ENCODE data around the gene GAK. TPM values are rescaled to one million over a fixed set of nuclear protein-coding genes. Genes with fewer than 3 reads are reported as not detected.

The GAK gene
- total RNA-seq, 1 donor from 2014 or later: 147 TPM

DNA sequence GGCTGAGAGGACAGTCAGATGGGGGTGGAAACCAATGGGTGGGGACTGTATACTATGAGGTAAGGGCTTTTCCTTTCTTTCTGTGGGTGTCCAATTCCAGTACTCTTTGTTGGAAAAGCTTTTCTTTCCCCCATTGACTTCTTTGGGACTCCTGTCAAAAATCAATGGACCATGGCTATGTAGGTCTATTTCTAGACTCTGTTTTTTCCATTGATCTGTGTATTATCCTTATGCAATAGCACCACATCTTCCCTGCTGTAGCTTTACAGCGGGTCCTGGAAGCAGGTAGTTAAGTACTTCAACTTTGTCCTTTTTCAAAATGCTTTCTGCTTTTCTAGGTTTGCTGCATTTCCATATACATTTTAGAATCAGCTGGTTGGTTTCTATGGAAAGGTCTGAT, 94.3 kb downstream of the GAK start:
- Mint-ChIP-seq H3K4me3 (no peak overlapping the region), H3K36me3 (ENCODE audit: low read depth) (peaks cover 10% of the 10 kb centered on the region), H3K27ac (no peak overlapping the region), H3K27me3 (no peaks in the 10 kb centered on the region), H3K9me3 (peaks cover 20% of the 10 kb centered on the region), H3K4me1 (peaks cover 5% of the 10 kb centered on the region)
- no peak for DNase-seq
- intact Hi-C loops (cut with micrococcal nuclease): no loop called here

DNA sequence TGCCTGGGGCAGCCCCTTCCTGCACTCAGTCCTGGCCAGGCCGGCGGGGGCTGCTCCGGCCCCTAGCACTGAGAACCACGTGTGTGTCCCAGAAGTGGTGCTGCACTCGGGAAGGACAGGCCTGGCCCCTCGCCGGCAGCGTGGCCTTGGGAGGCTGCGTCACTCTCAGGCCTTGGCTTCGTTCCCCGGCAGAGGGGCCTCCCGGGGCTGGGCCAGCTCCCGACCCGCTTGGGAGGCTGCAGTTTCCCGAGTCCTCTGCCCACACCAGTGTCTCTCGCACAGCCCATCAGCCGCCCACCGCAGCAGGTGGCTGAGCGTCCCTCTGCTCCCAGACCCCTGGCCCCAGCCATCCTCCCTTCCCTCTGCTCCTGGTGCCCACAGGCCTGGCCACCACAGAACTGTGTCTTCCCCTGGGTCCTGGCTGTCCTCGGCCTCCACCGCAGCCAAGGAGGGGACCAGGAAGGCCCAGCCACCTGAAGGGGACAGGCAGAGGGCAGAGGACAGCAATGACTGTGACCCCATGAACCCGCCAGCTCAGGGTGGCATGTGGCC, 95.3 kb downstream of the GAK start:
- no peaks in the 10 kb centered on the region for H3K27me3 Mint-ChIP-seq
- H3K27ac Mint-ChIP-seq: no peak overlapping the region
- DNase-seq: no peak
- H3K36me3 Mint-ChIP-seq (ENCODE audit: low read depth): peaks cover 5% of the 10 kb centered on the region
- H3K9me3 Mint-ChIP-seq: peaks cover 16% of the 10 kb centered on the region
- peaks cover 5% of the 10 kb centered on the region for H3K4me1 Mint-ChIP-seq
- intact Hi-C loops (cut with micrococcal nuclease): no loop called here
- no peak overlapping the region for H3K4me3 Mint-ChIP-seq

DNA sequence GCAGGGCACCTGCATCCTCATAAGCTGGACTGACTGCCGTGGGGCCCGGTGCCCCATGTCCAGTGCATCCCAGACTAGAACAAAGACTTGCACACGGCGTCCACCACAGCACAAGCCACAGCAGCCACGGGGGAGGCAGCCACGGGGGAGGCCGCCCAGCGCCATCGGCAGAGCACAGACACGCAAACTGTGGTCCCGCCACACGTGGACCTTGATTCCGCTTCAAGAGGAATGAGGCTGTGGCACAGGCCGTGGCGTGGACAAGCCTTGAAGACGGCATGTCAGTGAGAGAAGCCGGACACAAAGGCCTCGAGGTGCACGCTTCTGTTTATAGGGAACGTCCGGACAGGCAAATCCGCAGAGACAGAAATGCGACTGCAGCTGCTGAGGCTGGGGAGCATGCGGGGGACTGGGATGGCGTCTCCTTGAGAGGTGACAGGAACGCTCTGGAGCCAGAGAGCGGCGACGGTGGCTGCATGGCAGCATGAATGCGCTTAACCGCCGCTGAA, 96.1 kb downstream of the GAK start:
- intact Hi-C loops (cut with micrococcal nuclease): no loop called here
- peaks cover 3% of the 10 kb centered on the region for H3K36me3 Mint-ChIP-seq (ENCODE audit: low read depth)
- H3K27ac Mint-ChIP-seq: no peak overlapping the region
- no peaks in the 10 kb centered on the region for H3K27me3 Mint-ChIP-seq
- peaks cover 5% of the 10 kb centered on the region for H3K4me1 Mint-ChIP-seq
- no peak overlapping the region for H3K4me3 Mint-ChIP-seq
- no peak for DNase-seq
- H3K9me3 Mint-ChIP-seq: peaks cover 16% of the 10 kb centered on the region

DNA sequence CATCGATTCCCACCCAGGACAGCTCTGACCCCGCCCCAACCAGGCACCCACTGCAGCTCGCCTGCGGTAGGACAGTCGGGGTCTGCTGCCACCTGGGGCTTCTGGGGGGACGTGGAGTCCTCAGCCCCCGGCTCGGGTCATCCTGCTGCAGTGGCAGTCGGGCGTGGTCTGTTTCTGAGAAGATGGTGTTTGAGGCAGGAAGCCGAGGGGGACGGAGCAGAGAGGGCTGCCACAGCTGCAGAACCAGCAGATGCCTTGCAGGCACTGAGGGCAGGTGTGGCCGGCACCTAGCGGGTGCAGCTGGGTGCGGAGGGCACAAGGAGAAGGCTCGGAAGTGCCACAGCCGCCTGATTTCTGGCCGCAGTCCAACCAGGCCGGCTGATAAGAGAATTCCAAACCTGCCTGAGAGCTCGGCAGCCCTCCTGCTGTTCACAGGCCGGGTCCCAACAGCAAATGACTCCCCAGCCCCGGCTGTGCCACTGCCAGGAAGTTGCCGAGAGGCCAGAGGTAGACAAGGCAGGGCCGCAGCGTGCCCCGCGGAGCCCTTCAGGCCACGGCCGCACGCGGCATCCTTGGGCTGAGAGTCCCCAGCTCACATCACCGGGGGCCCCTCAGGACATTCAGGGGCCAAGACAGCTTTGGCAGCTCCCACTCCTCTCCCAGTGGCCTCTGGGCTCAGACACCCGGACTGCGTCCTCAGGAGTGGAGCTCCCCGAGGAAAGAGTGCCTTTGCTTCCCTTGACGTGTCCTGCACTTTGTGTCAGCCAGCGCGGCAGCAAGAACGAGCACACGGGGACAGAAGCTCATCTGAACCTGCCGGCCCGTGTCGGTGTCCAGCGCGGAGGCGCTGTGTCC, 96.7 kb downstream of the GAK start:
- Mint-ChIP-seq H3K27me3 (no peaks in the 10 kb centered on the region), H3K9me3 (peaks cover 16% of the 10 kb centered on the region), H3K4me3 (no peak overlapping the region), H3K36me3 (ENCODE audit: low read depth) (peaks cover 3% of the 10 kb centered on the region), H3K27ac (no peak overlapping the region), H3K4me1 (peaks cover 5% of the 10 kb centered on the region)
- DNase-seq: no peak
- intact Hi-C loops (cut with micrococcal nuclease): no loop called here

GRCh38 chr4:834368-835147, 97.6 kb downstream of the GAK start:
- intact Hi-C loops (cut with micrococcal nuclease): no loop called here
- no peaks in the 10 kb centered on the region for H3K27me3 Mint-ChIP-seq

DNA sequence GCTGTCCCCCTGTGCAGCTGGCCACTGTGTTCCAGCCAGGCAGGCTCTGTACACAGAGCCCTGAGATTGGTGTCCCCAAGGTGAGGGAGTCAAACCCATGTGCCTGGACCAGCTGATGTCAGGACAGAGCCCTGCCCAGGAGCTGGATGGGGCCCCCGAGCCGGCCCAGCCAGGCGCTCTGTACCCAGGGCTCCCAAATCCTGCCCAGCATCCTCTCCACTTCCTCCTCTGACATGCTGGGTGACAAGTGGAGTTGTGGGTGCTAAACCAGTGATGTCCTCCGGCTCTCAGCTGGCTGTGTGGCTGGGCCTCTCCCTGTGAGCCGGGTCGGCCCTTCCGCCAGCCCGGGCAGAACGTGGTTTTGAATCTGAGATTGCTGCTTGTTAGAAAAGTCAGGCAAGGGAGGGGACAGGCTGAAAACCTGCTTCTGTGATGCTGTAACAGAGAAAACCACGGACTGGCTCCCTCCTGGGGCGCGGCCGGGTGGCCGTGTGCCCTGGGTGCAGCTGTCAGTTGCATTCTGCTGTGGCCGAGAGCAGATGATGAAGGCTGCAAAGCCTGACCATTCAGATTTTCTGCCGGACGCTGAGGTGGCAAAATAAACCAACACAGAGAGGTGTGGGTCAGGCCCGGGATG, 98.3 kb downstream of the GAK start:
- Mint-ChIP-seq H3K4me3 (no peak overlapping the region), H3K27ac (no peak overlapping the region), H3K4me1 (peaks cover 3% of the 10 kb centered on the region), H3K36me3 (ENCODE audit: low read depth) (peaks cover 2% of the 10 kb centered on the region), H3K9me3 (peaks cover 6% of the 10 kb centered on the region), H3K27me3 (peaks cover under 1% of the 10 kb centered on the region)
- DNase-seq: no peak
- intact Hi-C loops (cut with micrococcal nuclease): no loop called here

More at GRCh38 chr4:834368-835147, 97.6 kb downstream of the GAK start:
- Mint-ChIP-seq H3K36me3 (ENCODE audit: low read depth) (peaks cover 2% of the 10 kb centered on the region), H3K9me3 (peaks cover 9% of the 10 kb centered on the region), H3K4me3 (no peak overlapping the region), H3K27ac (no peak overlapping the region), H3K4me1 (peaks cover 3% of the 10 kb centered on the region)
- no peak for DNase-seq

DNA sequence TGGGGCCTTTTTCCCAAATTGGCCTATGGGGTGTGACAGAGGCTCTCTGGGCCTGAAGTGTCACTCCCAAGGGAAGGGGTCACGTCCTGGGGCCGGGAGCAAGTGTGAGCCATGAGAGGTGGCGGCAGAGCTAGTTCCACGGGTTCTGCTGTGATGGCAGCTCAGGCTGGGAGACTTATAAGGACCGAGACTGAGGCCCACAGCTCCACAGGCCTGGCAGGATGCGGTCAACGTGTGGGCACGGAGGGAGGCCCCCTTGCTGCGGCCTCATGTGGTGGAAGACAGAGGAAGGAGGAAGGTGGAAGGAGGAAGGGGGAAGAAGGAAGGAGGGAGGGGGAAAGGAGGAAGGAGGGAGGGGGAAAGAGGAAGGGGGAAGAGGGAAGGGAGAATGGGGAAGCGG, 99.0 kb downstream of the GAK start:
- H3K36me3 Mint-ChIP-seq (ENCODE audit: low read depth): peaks cover 2% of the 10 kb centered on the region
- H3K27ac Mint-ChIP-seq: no peak overlapping the region
- no peak overlapping the region for H3K4me3 Mint-ChIP-seq
- peaks cover 6% of the 10 kb centered on the region for H3K9me3 Mint-ChIP-seq
- H3K27me3 Mint-ChIP-seq: peaks cover 6% of the 10 kb centered on the region
- no peak for DNase-seq
- peaks cover 3% of the 10 kb centered on the region for H3K4me1 Mint-ChIP-seq
- intact Hi-C loops (cut with micrococcal nuclease): no loop called here

DNA sequence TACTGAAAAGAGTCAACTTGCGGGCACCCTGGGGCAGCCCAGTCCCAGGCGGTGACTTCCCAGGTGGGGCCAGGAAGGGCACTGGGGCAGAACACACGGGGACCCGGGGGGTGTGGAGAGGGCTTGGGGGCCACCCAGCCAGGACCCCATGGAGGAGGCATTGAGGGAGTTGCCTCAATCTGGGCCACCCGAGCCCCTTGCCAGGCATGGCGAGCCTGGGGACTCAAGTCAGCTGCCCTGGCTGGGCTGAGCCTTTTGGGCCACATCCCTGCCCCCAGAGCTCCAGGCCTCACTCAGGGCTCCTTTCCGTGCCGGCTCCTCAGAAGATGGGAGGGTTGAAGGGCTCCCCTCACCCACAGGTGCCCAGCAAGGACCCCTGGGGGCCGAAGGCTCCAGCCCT, 99.6 kb downstream of the GAK start:
- H3K36me3 Mint-ChIP-seq (ENCODE audit: low read depth): peaks cover 4% of the 10 kb centered on the region
- intact Hi-C loops (cut with micrococcal nuclease): no loop called here
- no peak overlapping the region for H3K27ac Mint-ChIP-seq
- H3K9me3 Mint-ChIP-seq: peaks cover 4% of the 10 kb centered on the region
- H3K27me3 Mint-ChIP-seq: peaks cover 11% of the 10 kb centered on the region
- DNase-seq: no peak
- H3K4me3 Mint-ChIP-seq: no peak overlapping the region
- H3K4me1 Mint-ChIP-seq: peaks cover 3% of the 10 kb centered on the region

DNA sequence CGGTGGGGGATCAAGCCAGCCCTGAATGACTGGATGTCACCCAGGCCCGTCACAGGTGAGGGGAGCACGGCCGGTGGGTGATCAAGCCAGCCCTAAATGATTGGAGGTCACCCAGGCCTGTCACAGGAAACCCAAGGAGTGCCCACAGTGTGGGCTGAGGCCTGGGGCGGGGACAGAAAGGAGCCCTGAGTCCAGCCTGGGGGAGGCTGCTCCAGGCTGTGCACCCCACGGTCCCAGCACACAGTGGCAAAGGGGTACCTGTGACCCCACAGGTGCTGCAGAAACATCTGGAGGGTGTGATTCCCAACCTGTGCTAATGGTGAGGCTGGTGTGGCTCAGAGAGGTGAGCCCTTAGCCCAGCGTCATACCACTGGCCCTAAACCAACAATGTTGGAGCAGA, 100.0 kb downstream of the GAK start:
- no peak for DNase-seq
- Mint-ChIP-seq H3K4me3 (no peak overlapping the region), H3K27ac (no peak overlapping the region), H3K27me3 (peaks cover 12% of the 10 kb centered on the region), H3K4me1 (peaks cover 3% of the 10 kb centered on the region), H3K36me3 (ENCODE audit: low read depth) (peaks cover 4% of the 10 kb centered on the region), H3K9me3 (peaks cover 3% of the 10 kb centered on the region)
- intact Hi-C loops (cut with micrococcal nuclease): no loop called here

DNA sequence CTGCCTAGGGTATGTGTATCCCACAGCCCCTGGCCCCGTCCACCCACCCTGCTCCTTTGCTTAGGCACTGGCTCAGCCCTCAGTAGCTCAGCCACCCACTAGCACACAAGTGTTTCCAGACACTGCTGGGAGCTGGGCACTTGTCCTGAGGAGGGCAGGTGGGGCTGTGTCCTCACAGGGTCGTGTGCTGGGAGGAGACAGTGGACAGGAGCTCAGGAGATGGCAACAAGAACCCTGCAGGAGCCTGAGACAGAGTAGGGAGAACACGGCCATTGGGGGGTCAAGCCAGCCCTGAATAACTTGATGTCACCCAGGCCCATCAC, 100.7 kb downstream of the GAK start:
- no peak for DNase-seq
- Mint-ChIP-seq H3K36me3 (ENCODE audit: low read depth) (peaks cover 4% of the 10 kb centered on the region), H3K9me3 (peaks cover 3% of the 10 kb centered on the region), H3K27me3 (peaks cover 12% of the 10 kb centered on the region), H3K4me1 (peaks cover 3% of the 10 kb centered on the region), H3K27ac (no peak overlapping the region), H3K4me3 (no peak overlapping the region)
- intact Hi-C loops (cut with micrococcal nuclease): no loop called here

GRCh38 chr4:830601-831482, 101.3 kb downstream of the GAK start:
- DNase-seq: no peak
- Mint-ChIP-seq H3K27ac (no peak overlapping the region), H3K4me3 (no peak overlapping the region), H3K9me3 (peaks cover 3% of the 10 kb centered on the region), H3K4me1 (peaks cover 3% of the 10 kb centered on the region), H3K27me3 (peaks cover 12% of the 10 kb centered on the region), H3K36me3 (ENCODE audit: low read depth) (peaks cover 4% of the 10 kb centered on the region)
- intact Hi-C loops (cut with micrococcal nuclease): no loop called here

DNA sequence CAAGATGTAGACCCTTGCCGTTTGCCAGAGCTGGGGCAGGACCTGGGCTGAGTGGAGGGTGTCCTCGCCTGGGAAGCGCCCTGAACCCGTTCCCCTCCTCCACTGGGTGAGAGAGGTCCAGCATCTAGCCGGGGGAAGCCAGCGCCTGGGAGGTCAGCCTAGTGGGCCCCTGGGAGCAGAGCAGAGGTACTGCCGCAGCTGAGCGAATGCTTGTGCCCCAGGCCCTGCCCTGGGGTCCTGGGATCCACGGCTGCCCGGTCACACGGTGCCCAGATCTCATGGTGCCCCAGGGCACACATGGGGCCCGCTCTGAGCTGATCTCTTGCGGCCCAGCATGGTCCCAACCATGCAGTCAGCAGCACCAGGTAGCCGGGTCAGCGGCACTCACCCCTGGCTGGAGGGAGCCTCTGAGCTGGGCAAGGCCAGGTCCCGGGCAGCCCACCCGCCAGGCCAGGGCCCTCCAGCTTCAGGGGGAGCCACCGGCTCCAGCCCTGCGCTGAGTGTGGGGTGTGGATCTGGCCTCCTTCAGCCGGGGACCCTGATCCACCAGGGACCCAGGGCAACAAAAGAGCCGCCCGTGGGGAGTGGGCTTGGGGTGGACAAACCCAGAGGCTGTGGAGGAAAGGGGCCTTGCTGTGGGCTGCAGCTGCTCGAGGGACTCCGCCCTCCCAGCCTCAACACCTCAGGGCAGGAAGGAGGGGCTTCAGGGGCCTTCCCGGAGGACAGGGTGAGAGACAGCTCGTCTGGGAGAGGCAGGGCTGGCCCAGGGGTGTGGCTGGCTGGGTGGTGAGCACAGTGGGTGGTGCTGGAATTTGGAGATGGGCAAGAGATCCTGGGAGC, 102.1 kb downstream of the GAK start:
- H3K27me3 Mint-ChIP-seq: peaks cover 13% of the 10 kb centered on the region
- intact Hi-C loops (cut with micrococcal nuclease): loop anchor here (5.0 kb wide), 1 partner anchor 48 kb away; no protein-coding TSS in a partner anchor
- DNase-seq: no peak
- peaks cover 3% of the 10 kb centered on the region for H3K4me1 Mint-ChIP-seq
- H3K36me3 Mint-ChIP-seq (ENCODE audit: low read depth): peaks cover 4% of the 10 kb centered on the region
- peaks cover 3% of the 10 kb centered on the region for H3K9me3 Mint-ChIP-seq
- no peak overlapping the region for H3K4me3 Mint-ChIP-seq
- H3K27ac Mint-ChIP-seq: no peak overlapping the region
